ENCODE measurements around the gene DDAH2. TPM values are rescaled to one million over a fixed set of nuclear protein-coding genes. Genes with fewer than 3 reads are reported as not detected.
A peak's percentile ranks its signal among the peaks of the same experiment; 100 is the strongest.

DDAH2 gene
- total RNA-seq, 6 experiments from 2014 or later = 16.3 to 27.5 (median 19.1) TPM

GRCh38 chr6:31770860-31771259 is 41.8 kb upstream of the DDAH2 start:
- 85% methylated on average over 2 of the region's 2 CpGs for WGBS (ENCODE audit: insufficient coverage, low coverage, low lambda C conversion rate, missing lambda C conversion rate)
- no peak overlapping the region for H3K27ac ChIP-seq
- H3K4me1 ChIP-seq = peaks cover 0 to 12% (median 0%) of the 10 kb centered on the region in 4 donors
- H3K9me3 ChIP-seq = no peaks in the 10 kb centered on the region
- H3K27me3 ChIP-seq = no peaks in the 10 kb centered on the region
- TF ChIP-seq POLR2A (IDR thresholded peaks at IDR 0.05) (no peak), CTCF (IDR thresholded peaks at IDR 0.05) (no peak)
- DNase-seq (no peak), ATAC-seq (no peak)
- no peaks in the 10 kb centered on the region for H3K36me3 ChIP-seq
- no peak overlapping the region for H3K4me3 ChIP-seq
- intact Hi-C loops (cut with DNase I) = loop anchor here (10.0 kb wide), 1 partner anchor 64 kb away; no protein-coding TSS in a partner anchor

GRCh38 chr6:31769684-31770371 is 40.7 kb upstream of the DDAH2 start:
- intact Hi-C loops (cut with DNase I) = loop anchor here (10.0 kb wide), 3 partner anchors 55 to 85 kb away; partner anchors contain the start of genes LY6G5C (in 2 of the 2) and LY6G6D (in 1 of the 2)
- H3K4me3 ChIP-seq = no peak overlapping the region

GRCh38 chr6:31768363-31769257 is 39.5 kb upstream of the DDAH2 start:
- H3K36me3 ChIP-seq = no peaks in the 10 kb centered on the region
- no peak overlapping the region for H3K4me3 ChIP-seq
- TF ChIP-seq POLR2A (IDR thresholded peaks at IDR 0.05) (no peak), CTCF (IDR thresholded peaks at IDR 0.05) (no peak)
- DNase-seq = no peak
- no peak overlapping the region for H3K27ac ChIP-seq
- WGBS (ENCODE audit: insufficient coverage, low coverage, low lambda C conversion rate, missing lambda C conversion rate) = 72% methylated on average over 15 of the region's 18 CpGs
- peaks cover 0 to 5% (median 0%) of the 10 kb centered on the region in 4 donors for H3K4me1 ChIP-seq
- ATAC-seq = peak in 2 of 4 donors; percentile 6 to 17
- intact Hi-C loops (cut with DNase I) = loop anchor here (10.0 kb wide), 2 partner anchors 54 to 84 kb away; partner anchors contain the start of genes LY6G5C (in 2 of the 2) and LY6G6D (in 1 of the 2)
- H3K27me3 ChIP-seq = no peaks in the 10 kb centered on the region
- H3K9me3 ChIP-seq = no peaks in the 10 kb centered on the region

More at GRCh38 chr6:31769684-31770371, 40.7 kb upstream of the DDAH2 start:
- Histone ChIP-seq H3K4me1 (peaks cover 0 to 5% (median 0%) of the 10 kb centered on the region in 4 donors), H3K36me3 (no peaks in the 10 kb centered on the region), H3K27me3 (no peaks in the 10 kb centered on the region), H3K9me3 (no peaks in the 10 kb centered on the region), H3K27ac (no peak overlapping the region)
- ATAC-seq (peak; percentile 85 to 87 (median 87)), DNase-seq (peak; percentile 83 to 89 (median 88))
- WGBS (ENCODE audit: insufficient coverage, low coverage, low lambda C conversion rate, missing lambda C conversion rate) = 39% methylated on average over 8 of the region's 12 CpGs
- TF ChIP-seq CTCF (IDR thresholded peaks at IDR 0.05) (peak; percentile 81 to 98 (median 94)), POLR2A (IDR thresholded peaks at IDR 0.05) (no peak)

GRCh38 chr6:31767096-31767645 is 38.1 kb upstream of the DDAH2 start:
- WGBS (ENCODE audit: insufficient coverage, low coverage, low lambda C conversion rate, missing lambda C conversion rate) = 71% methylated on average over 3 of the region's 6 CpGs
- no peaks in the 10 kb centered on the region for H3K27me3 ChIP-seq
- intact Hi-C loops (cut with DNase I) = loop anchor here (10.0 kb wide), 2 partner anchors 52 to 82 kb away; partner anchors contain the start of genes LY6G5C (in 2 of the 2) and LY6G6D (in 1 of the 2)
- H3K9me3 ChIP-seq = no peaks in the 10 kb centered on the region
- H3K36me3 ChIP-seq = no peaks in the 10 kb centered on the region
- no peak for ATAC-seq
- no peak for DNase-seq
- TF ChIP-seq POLR2A (IDR thresholded peaks at IDR 0.05) = no peak
- TF ChIP-seq CTCF (IDR thresholded peaks at IDR 0.05) = no peak
- no peaks in the 10 kb centered on the region for H3K4me1 ChIP-seq
- H3K27ac ChIP-seq = no peak overlapping the region
- no peak overlapping the region for H3K4me3 ChIP-seq
